ENCODE measurements around the gene CRYBG1. TPM values are rescaled to one million over a fixed set of nuclear protein-coding genes. Genes with fewer than 3 reads are reported as not detected.

CRYBG1 gene
- total RNA-seq, 1 donor from 2014 or later = 3.7 TPM

GRCh38 chr6:106614592-106615257 lies 254.2 kb downstream of the CRYBG1 start:
- Histone ChIP-seq H3K27me3 (ENCODE audit: control insufficient read depth in 3 of 3, insufficient read depth in 3 of 3, low read length in 3 of 3) (no peaks in the 10 kb centered on the region), H3K9ac (ENCODE audit: low read depth in 1 of 3, low read length in 3 of 3) (no peak overlapping the region), H3K27ac (ENCODE audit: low read depth, low read length) (no peak overlapping the region), H3K9me3 (ENCODE audit: control insufficient read depth in 3 of 3, low read length in 3 of 3) (no peaks in the 10 kb centered on the region), H3K36me3 (ENCODE audit: control insufficient read depth in 3 of 3, insufficient read depth in 3 of 3, low read length in 3 of 3) (peaks cover 2 to 8% (median 5%) of the 10 kb centered on the region in 3 donors), H3K4me1 (ENCODE audit: control insufficient read depth in 3 of 3, insufficient read depth in 3 of 3, low read length in 3 of 3) (no peaks in the 10 kb centered on the region), H3K4me3 (ENCODE audit: low read length in 3 of 3) (no peak overlapping the region)

GRCh38 chr6:106617302-106617701 lies 256.8 kb downstream of the CRYBG1 start:
- Histone ChIP-seq H3K27me3 (ENCODE audit: control insufficient read depth in 3 of 3, insufficient read depth in 3 of 3, low read length in 3 of 3) (no peaks in the 10 kb centered on the region), H3K9me3 (ENCODE audit: control insufficient read depth in 3 of 3, low read length in 3 of 3) (no peaks in the 10 kb centered on the region), H3K4me3 (ENCODE audit: low read length in 3 of 3) (no peak overlapping the region), H3K9ac (ENCODE audit: low read depth in 1 of 3, low read length in 3 of 3) (no peak overlapping the region), H3K36me3 (ENCODE audit: control insufficient read depth in 3 of 3, insufficient read depth in 3 of 3, low read length in 3 of 3) (peaks cover 2 to 11% (median 9%) of the 10 kb centered on the region in 3 donors), H3K4me1 (ENCODE audit: control insufficient read depth in 3 of 3, insufficient read depth in 3 of 3, low read length in 3 of 3) (no peaks in the 10 kb centered on the region), H3K27ac (ENCODE audit: low read depth, low read length) (no peak overlapping the region)

GRCh38 chr6:106617857-106618256 lies 257.3 kb downstream of the CRYBG1 start:
- H3K9ac ChIP-seq (ENCODE audit: low read depth in 1 of 3, low read length in 3 of 3) = no peak overlapping the region

GRCh38 chr6:106618324-106618723 lies 257.8 kb downstream of the CRYBG1 start:
- Histone ChIP-seq H3K36me3 (ENCODE audit: control insufficient read depth in 3 of 3, insufficient read depth in 3 of 3, low read length in 3 of 3) (peaks cover 6 to 16% (median 11%) of the 10 kb centered on the region in 3 donors), H3K9ac (ENCODE audit: low read depth in 1 of 3, low read length in 3 of 3) (no peak overlapping the region), H3K27ac (ENCODE audit: low read depth, low read length) (no peak overlapping the region), H3K4me1 (ENCODE audit: control insufficient read depth in 3 of 3, insufficient read depth in 3 of 3, low read length in 3 of 3) (no peaks in the 10 kb centered on the region), H3K4me3 (ENCODE audit: low read length in 3 of 3) (no peak overlapping the region), H3K27me3 (ENCODE audit: control insufficient read depth in 3 of 3, insufficient read depth in 3 of 3, low read length in 3 of 3) (no peaks in the 10 kb centered on the region), H3K9me3 (ENCODE audit: control insufficient read depth in 3 of 3, low read length in 3 of 3) (no peaks in the 10 kb centered on the region)

More at GRCh38 chr6:106617857-106618256, 257.3 kb downstream of the CRYBG1 start:
- H3K36me3 ChIP-seq (ENCODE audit: control insufficient read depth in 3 of 3, insufficient read depth in 3 of 3, low read length in 3 of 3) = peaks cover 6 to 16% (median 11%) of the 10 kb centered on the region in 3 donors
- H3K27ac ChIP-seq (ENCODE audit: low read depth, low read length) = no peak overlapping the region
- H3K4me3 ChIP-seq (ENCODE audit: low read length in 3 of 3) = no peak overlapping the region
- no peaks in the 10 kb centered on the region for H3K4me1 ChIP-seq (ENCODE audit: control insufficient read depth in 3 of 3, insufficient read depth in 3 of 3, low read length in 3 of 3)
- H3K27me3 ChIP-seq (ENCODE audit: control insufficient read depth in 3 of 3, insufficient read depth in 3 of 3, low read length in 3 of 3) = no peaks in the 10 kb centered on the region
- H3K9me3 ChIP-seq (ENCODE audit: control insufficient read depth in 3 of 3, low read length in 3 of 3) = no peaks in the 10 kb centered on the region

- H3K36me3 ChIP-seq (ENCODE audit: control insufficient read depth in 3 of 3, insufficient read depth in 3 of 3, low read length in 3 of 3) = peaks cover 6 to 16% (median 7%) of the 10 kb centered on the region in 3 donors
- H3K27ac ChIP-seq (ENCODE audit: low read depth, low read length) = no peak overlapping the region
- H3K27me3 ChIP-seq (ENCODE audit: control insufficient read depth in 3 of 3, insufficient read depth in 3 of 3, low read length in 3 of 3) = no peaks in the 10 kb centered on the region
- no peak overlapping the region for H3K4me3 ChIP-seq (ENCODE audit: low read length in 3 of 3)
- no peaks in the 10 kb centered on the region for H3K9me3 ChIP-seq (ENCODE audit: control insufficient read depth in 3 of 3, low read length in 3 of 3)
- H3K9ac ChIP-seq (ENCODE audit: low read depth in 1 of 3, low read length in 3 of 3) = no peak overlapping the region
- H3K4me1 ChIP-seq (ENCODE audit: control insufficient read depth in 3 of 3, insufficient read depth in 3 of 3, low read length in 3 of 3) = no peaks in the 10 kb centered on the region
These were observed 258.7 kb downstream of the CRYBG1 start for GRCh38 chr6:106619223-106619622.

GRCh38 chr6:106620931-106621672 lies 260.6 kb downstream of the CRYBG1 start:
- H3K36me3 ChIP-seq (ENCODE audit: control insufficient read depth in 3 of 3, insufficient read depth in 3 of 3, low read length in 3 of 3) = peaks cover 6 to 16% (median 7%) of the 10 kb centered on the region in 3 donors
- H3K27ac ChIP-seq (ENCODE audit: low read depth, low read length) = no peak overlapping the region
- no peak overlapping the region for H3K9ac ChIP-seq (ENCODE audit: low read depth in 1 of 3, low read length in 3 of 3)

More at GRCh38 chr6:106620931-106621672, 260.6 kb downstream of the CRYBG1 start:
- Histone ChIP-seq H3K4me3 (ENCODE audit: low read length in 3 of 3) (no peak overlapping the region), H3K4me1 (ENCODE audit: control insufficient read depth in 3 of 3, insufficient read depth in 3 of 3, low read length in 3 of 3) (no peaks in the 10 kb centered on the region), H3K9me3 (ENCODE audit: control insufficient read depth in 3 of 3, low read length in 3 of 3) (no peaks in the 10 kb centered on the region), H3K27me3 (ENCODE audit: control insufficient read depth in 3 of 3, insufficient read depth in 3 of 3, low read length in 3 of 3) (no peaks in the 10 kb centered on the region)

Small RNAs within 50 kb of the gene (small RNA-seq; reads per million reads assigned to genes)
- not detected for gene RF00019
- gene RNA5SP211 = not detected
- gene RNU6-527P = not detected

Other genes with a start within 250 kb of the CRYBG1 start
- gene ATG5, start 35.0 kb upstream of the CRYBG1 start, total RNA-seq = 38.1 TPM